ENCODE data around the gene CCNYL1. TPM values are rescaled to one million over a fixed set of nuclear protein-coding genes. Genes with fewer than 3 reads are reported as not detected.

The CCNYL1 gene
- total RNA-seq, 1 experiment from 2014 or later, result 21.8 TPM

DNA sequence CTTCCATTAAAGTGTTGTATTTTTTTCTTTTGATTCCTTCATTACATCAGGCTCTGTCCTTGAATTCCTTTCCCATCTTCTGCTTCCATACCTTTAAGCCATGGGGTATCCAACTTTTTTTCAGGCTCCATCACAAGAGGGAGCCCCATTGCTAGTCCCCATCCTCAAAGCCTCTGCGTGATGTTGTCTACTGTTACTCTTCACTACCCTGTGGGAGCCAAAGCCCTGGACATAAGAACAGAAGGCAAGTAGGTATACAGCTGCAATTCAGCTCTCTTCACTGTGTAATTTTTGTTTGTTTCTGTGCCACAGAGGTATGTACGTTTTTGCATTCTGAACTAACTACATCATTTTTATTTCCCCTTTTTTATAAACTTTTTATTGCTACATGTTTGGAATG, 36.6 kb upstream of the CCNYL1 start:
- no TSS peak for BruUV-seq (replicated peaks)
- no peaks in the 10 kb centered on the region for H3K9me3 ChIP-seq (ENCODE audit: insufficient read depth, low read depth)
- CTCF ChIA-PET, result no interaction called here

DNA sequence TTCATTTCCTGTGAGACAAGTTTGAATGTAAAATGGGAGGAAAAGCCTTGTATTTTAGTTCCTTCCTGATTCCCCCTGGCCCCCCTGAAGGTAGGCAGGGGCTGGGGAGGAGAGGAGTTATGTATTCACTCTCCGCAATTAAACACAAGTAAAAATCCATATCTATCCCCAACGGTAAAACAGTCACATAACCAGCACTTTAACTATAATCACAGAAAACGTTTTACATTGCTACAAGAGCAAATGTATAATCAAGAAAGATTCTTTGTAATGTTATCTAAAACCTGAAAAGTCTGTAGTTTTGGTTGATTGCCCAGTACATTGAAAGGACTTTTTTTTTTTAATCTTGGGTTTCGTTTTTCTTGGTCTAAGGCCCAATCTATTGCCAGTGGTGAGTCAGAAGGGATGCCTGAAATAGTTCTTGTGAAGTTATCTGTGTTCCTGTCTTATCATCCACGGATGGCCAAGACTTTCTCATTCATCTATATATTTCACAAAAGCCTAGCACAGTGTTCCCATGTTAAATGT, 34.5 kb upstream of the CCNYL1 start:
- no peaks in the 10 kb centered on the region for H3K27me3 ChIP-seq (ENCODE audit: insufficient read depth, low read depth)
- H3K36me3 ChIP-seq (ENCODE audit: low read depth), result no peaks in the 10 kb centered on the region
- ChIA-PET POLR2A (ENCODE audit: unreplicated experiment) (no interaction called here), CTCF (interaction anchor here (0.7 kb wide), 1 partner anchor 35 kb away, joined by 3 read pairs; the partner anchor contains the start of gene CCNYL1)
- H3K4me3 ChIP-seq, result no peak overlapping the region
- peaks cover 17% of the 10 kb centered on the region for H3K4me1 ChIP-seq (replicated peaks; ENCODE audit: insufficient read depth)
- intact Hi-C loops (cut with micrococcal nuclease; ENCODE audit: unreplicated experiment), result loop anchor here (1.0 kb wide), 1 partner anchor 44 kb away; no protein-coding TSS in a partner anchor
- DNase-seq, result peak in 1 of 2 experiments; percentile 85
- peak overlapping the region; percentile 76 for H3K27ac ChIP-seq
- peak overlapping the region; percentile 36; the same call in 1 of the 2 replicates for H2AFZ ChIP-seq
- H3K9me2 ChIP-seq (ENCODE audit: insufficient read depth), result no peaks in the 10 kb centered on the region
- H3K9me3 ChIP-seq (ENCODE audit: insufficient read depth, low read depth), result no peaks in the 10 kb centered on the region
- H3F3A ChIP-seq (ENCODE audit: insufficient read depth, low read depth), result peaks cover 8% of the 10 kb centered on the region; the same call in 1 of the 2 replicates
- no peaks in the 10 kb centered on the region for H4K20me1 ChIP-seq (ENCODE audit: insufficient read depth)
- no peaks in the 10 kb centered on the region for H3K79me2 ChIP-seq (ENCODE audit: low read depth)
- BruUV-seq (replicated peaks), result no TSS peak
- TF ChIP-seq, protein P1, sequence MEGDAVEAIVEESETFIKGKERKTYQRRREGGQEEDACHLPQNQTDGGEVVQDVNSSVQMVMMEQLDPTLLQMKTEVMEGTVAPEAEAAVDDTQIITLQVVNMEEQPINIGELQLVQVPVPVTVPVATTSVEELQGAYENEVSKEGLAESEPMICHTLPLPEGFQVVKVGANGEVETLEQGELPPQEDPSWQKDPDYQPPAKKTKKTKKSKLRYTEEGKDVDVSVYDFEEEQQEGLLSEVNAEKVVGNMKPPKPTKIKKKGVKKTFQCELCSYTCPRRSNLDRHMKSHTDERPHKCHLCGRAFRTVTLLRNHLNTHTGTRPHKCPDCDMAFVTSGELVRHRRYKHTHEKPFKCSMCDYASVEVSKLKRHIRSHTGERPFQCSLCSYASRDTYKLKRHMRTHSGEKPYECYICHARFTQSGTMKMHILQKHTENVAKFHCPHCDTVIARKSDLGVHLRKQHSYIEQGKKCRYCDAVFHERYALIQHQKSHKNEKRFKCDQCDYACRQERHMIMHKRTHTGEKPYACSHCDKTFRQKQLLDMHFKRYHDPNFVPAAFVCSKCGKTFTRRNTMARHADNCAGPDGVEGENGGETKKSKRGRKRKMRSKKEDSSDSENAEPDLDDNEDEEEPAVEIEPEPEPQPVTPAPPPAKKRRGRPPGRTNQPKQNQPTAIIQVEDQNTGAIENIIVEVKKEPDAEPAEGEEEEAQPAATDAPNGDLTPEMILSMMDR (conservative IDR thresholded peaks at IDR 0.05), result no peak
- peak overlapping the region; percentile 62 for H3K4me2 ChIP-seq

More for the DNA sequence above, 36.6 kb upstream of the CCNYL1 start:
- Histone ChIP-seq H3K79me2 (ENCODE audit: low read depth) (no peaks in the 10 kb centered on the region), H3K4me3 (no peak overlapping the region), H3K4me2 (no peak overlapping the region), H3K27ac (no peak overlapping the region), H3K9me2 (ENCODE audit: insufficient read depth) (no peaks in the 10 kb centered on the region), H3K4me1 (replicated peaks; ENCODE audit: insufficient read depth) (peaks cover 12% of the 10 kb centered on the region), H3K27me3 (ENCODE audit: insufficient read depth, low read depth) (no peaks in the 10 kb centered on the region), H3K36me3 (ENCODE audit: low read depth) (no peaks in the 10 kb centered on the region), H2AFZ (no peak overlapping the region), H3F3A (ENCODE audit: insufficient read depth, low read depth) (peaks cover 8% of the 10 kb centered on the region; the same call in 1 of the 2 replicates), H4K20me1 (ENCODE audit: insufficient read depth) (no peaks in the 10 kb centered on the region)
- POLR2A ChIA-PET (ENCODE audit: unreplicated experiment), result interaction anchor here (0.6 kb wide), 1 partner anchor 37 kb away, joined by 3 read pairs; the partner anchor contains the start of gene CCNYL1
- DNase-seq, result no peak
- intact Hi-C loops (cut with micrococcal nuclease; ENCODE audit: unreplicated experiment), result no loop called here
- TF ChIP-seq, protein P1 (conservative IDR thresholded peaks at IDR 0.05), result no peak
- TF ChIP-seq EZH2 (IDR thresholded peaks at IDR 0.05; ENCODE audit: low read depth), result no peak

DNA sequence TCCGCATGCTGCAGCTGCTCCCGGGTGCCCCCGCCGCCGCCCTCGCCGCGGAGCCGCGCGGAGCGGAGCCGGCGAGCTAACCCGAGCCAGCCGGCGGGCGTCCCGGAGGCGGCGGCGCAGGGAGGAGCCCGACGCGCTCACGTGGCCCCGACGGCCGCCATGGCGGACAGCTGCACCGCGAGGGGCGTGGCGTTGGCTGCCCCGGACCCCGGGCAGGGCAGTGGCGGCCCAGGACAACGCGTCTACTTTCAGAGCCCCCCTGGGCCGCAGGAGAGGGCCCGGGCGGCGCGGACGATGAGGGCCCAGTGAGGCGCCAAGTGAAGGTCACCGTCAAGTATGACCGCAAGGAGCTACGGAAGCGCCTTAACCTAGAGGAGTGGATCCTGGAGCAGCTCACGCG, 30.0 kb upstream of the CCNYL1 start:
- ChIA-PET CTCF (no interaction called here), POLR2A (ENCODE audit: unreplicated experiment) (no interaction called here)
- peaks cover 38% of the 10 kb centered on the region for H3F3A ChIP-seq (ENCODE audit: insufficient read depth, low read depth)
- intact Hi-C loops (cut with micrococcal nuclease; ENCODE audit: unreplicated experiment), result no loop called here
- no peaks in the 10 kb centered on the region for H3K36me3 ChIP-seq (ENCODE audit: low read depth)
- no peak overlapping the region for H2AFZ ChIP-seq
- no TSS peak for BruUV-seq (replicated peaks)
- peak overlapping the region; percentile 19; the same call in 1 of the 2 replicates for H3K27ac ChIP-seq
- H3K9me3 ChIP-seq (ENCODE audit: insufficient read depth, low read depth), result no peaks in the 10 kb centered on the region
- TF ChIP-seq EZH2 (IDR thresholded peaks at IDR 0.05; ENCODE audit: low read depth), result no peak
- TF ChIP-seq, protein P1 (conservative IDR thresholded peaks at IDR 0.05), result no peak
- no peak for DNase-seq
- H3K79me2 ChIP-seq (ENCODE audit: low read depth), result no peaks in the 10 kb centered on the region
- no peaks in the 10 kb centered on the region for H3K9me2 ChIP-seq (ENCODE audit: insufficient read depth)
- peak overlapping the region; percentile 51; the same call in 1 of the 2 replicates for H3K4me3 ChIP-seq
- peaks cover 47% of the 10 kb centered on the region for H3K4me1 ChIP-seq (replicated peaks; ENCODE audit: insufficient read depth)
- H3K4me2 ChIP-seq, result peak overlapping the region; percentile 64
- no peaks in the 10 kb centered on the region for H3K27me3 ChIP-seq (ENCODE audit: insufficient read depth, low read depth)
- no peaks in the 10 kb centered on the region for H4K20me1 ChIP-seq (ENCODE audit: insufficient read depth)

Data from PC-9 (cell line).